K562 (cell line): ENCODE data around the gene PEX3. TPM values are rescaled to one million over a fixed set of nuclear protein-coding genes. Genes with fewer than 3 reads are reported as not detected.

Experiments used
- CREM ChIP-seq: IDR thresholded peaks from 2 replicates; pipeline ENCODE4 v1.6.1; 2014; ENCODE audit warnings: antibody characterized with exemption, low read depth
- ELF2 ChIP-seq: fragments of 250-450 bp; sonication (Bioruptor Pico); IDR thresholded peaks from 2 replicates; pipeline ENCODE4 v1.5.0; 2021; ENCODE audit warnings: mild to moderate bottlenecking
- ELF4 ChIP-seq: fragments of 450-650 bp; formaldehyde crosslinking; IDR thresholded peaks from 2 replicates; pipeline ENCODE4 v1.4.0; 2022; ENCODE audit warnings: missing genetic modification characterization
- GABPB1 ChIP-seq: sonication (generic); formaldehyde crosslinking; IDR thresholded peaks from 2 replicates; pipeline ENCODE4 v1.8.0; 2022; ENCODE audit warnings: mild to moderate bottlenecking, missing genetic modification reagents
- GATAD2A ChIP-seq: fragments of 450-650 bp; IDR thresholded peaks from 2 replicates; pipeline ENCODE4 v1.6.1; 2017
- HNRNPH1 ChIP-seq: fragments of 200-400 bp; formaldehyde crosslinking; optimal IDR thresholded peaks from 2 replicates; pipeline ENCODE3; 2017; ENCODE audit warnings: low read depth, mild to moderate bottlenecking, low read length, moderate library complexity
- HNRNPUL1 ChIP-seq: fragments of 200-400 bp; formaldehyde crosslinking; IDR thresholded peaks from 2 replicates; pipeline ENCODE4 v1.6.1; 2017; ENCODE audit warnings: low read length
- KAT7 ChIP-seq: sonication (generic); formaldehyde crosslinking; IDR thresholded peaks from 2 replicates; pipeline ENCODE4 v1.8.0; 2022; ENCODE audit warnings: missing genetic modification reagents, mild to moderate bottlenecking, borderline replicate concordance
- KLF10 ChIP-seq: fragments of 250-450 bp; sonication (Bioruptor Pico); IDR thresholded peaks from 2 replicates; pipeline ENCODE4 v1.6.1; 2021; ENCODE audit warnings: matching md5 sums
- KLF16 ChIP-seq: IDR thresholded peaks from 2 replicates; pipeline ENCODE4 v1.6.1; 2016; ENCODE audit warnings: antibody characterized with exemption
- MAZ ChIP-seq, 2 experiments: fragments of 450-650 bp in 1 of 2; sonication (generic) in 1 of 2; formaldehyde crosslinking; IDR thresholded peaks in 1 of 2; conservative IDR thresholded peaks in 1 of 2; 2 replicates each; pipeline versions ENCODE4 v1.4.0 to v1.5.0; 2020; ENCODE audit warnings: mild to moderate bottlenecking in 1 of 2, missing genetic modification reagents in 1 of 2
- MCM5 ChIP-seq: fragments of 450-650 bp; IDR thresholded peaks from 2 replicates; pipeline ENCODE4 v1.6.1; 2016; ENCODE audit warnings: low read depth
- MTF1 ChIP-seq: fragments of 250-450 bp; sonication (Bioruptor Pico); IDR thresholded peaks from 2 replicates; pipeline ENCODE4 v1.9.0; 2021; ENCODE audit warnings: moderate library complexity, mild to moderate bottlenecking, inconsistent platforms, borderline replicate concordance
- POLR2AphosphoS5 ChIP-seq: IDR thresholded peaks from 2 replicates; pipeline ENCODE4 v1.6.1; 2011; ENCODE audit warnings: mild to moderate bottlenecking, low read depth, low read length, moderate library complexity; ENCODE audit not compliant: control insufficient read depth, insufficient read depth
- RBM22 ChIP-seq: fragments of 200-400 bp; formaldehyde crosslinking; IDR thresholded peaks from 2 replicates; pipeline ENCODE4 v1.6.1; 2018; ENCODE audit warnings: low read length, low read depth; ENCODE audit not compliant: poor library complexity, severe bottlenecking
- SRSF9 ChIP-seq: fragments of 200-400 bp; formaldehyde crosslinking; IDR thresholded peaks from 2 replicates; pipeline ENCODE4 v1.6.1; 2017; ENCODE audit warnings: low read depth, low read length, borderline replicate concordance
- TOE1 ChIP-seq, 2 experiments: fragments of 450-650 bp in 1 of 2; sonication (generic) in 1 of 2; formaldehyde crosslinking in 1 of 2; IDR thresholded peaks; 2 replicates each; pipeline versions ENCODE4 v1.7.1 to v1.8.0; 2016 to 2022; ENCODE audit warnings: borderline replicate concordance in 2 of 2, mild to moderate bottlenecking in 2 of 2, antibody characterized with exemption in 1 of 2, inconsistent platforms in 1 of 2, low read depth in 1 of 2, missing genetic modification reagents in 1 of 2, moderate library complexity in 1 of 2
- ZBED1 ChIP-seq: IDR thresholded peaks from 2 replicates; pipeline ENCODE4 v1.6.1; 2014
- ZFP36 ChIP-seq: fragments of 150-350 bp; IDR thresholded peaks from 2 replicates; pipeline ENCODE4 v1.6.1; 2018; ENCODE audit warnings: low read length, low read depth; ENCODE audit not compliant: partially characterized antibody
- ZNF12 ChIP-seq: sonication (generic); formaldehyde crosslinking; IDR thresholded peaks from 2 replicates; pipeline ENCODE4 v1.4.0; 2020; ENCODE audit warnings: mild to moderate bottlenecking, missing genetic modification reagents
- ZNF280B ChIP-seq: fragments of 250-450 bp; sonication (Bioruptor Pico); IDR thresholded peaks from 2 replicates; pipeline ENCODE4 v1.5.1; 2021; ENCODE audit warnings: mild to moderate bottlenecking
- polyA plus RNA-seq, 8 experiments: library from polyadenylated mRNA; depleted of rRNA in 4 of 8; stranded (reverse) in 5 of 8; unstranded in 3 of 8; fragments of >200 nt; fragmentation: Nextera tagmentation in 2 of 8; fragmentation: Illumina TruSeq in 1 of 8; extraction: Ambion mirVana in 2 of 8; extraction: Trizol in 1 of 8; gene quantifications; 2 replicates each; pipeline versions ENCODE4 v1.2.1 to v1.2.3, GENCODE V29; 2011 to 2014; ENCODE audit warnings: inconsistent platforms in 1 of 8, missing spikeins in 1 of 8
- total RNA-seq, 7 experiments: library from RNA; depleted of rRNA in 6 of 7; stranded (reverse); fragments of >200 nt in 6 of 7; fragmentation: Illumina TruSeq in 2 of 7; extraction: Trizol in 2 of 7; gene quantifications; 2 replicates each; pipeline versions ENCODE4 v1.2.1 to v1.2.3, GENCODE V29; 2011 to 2021; ENCODE audit warnings: low replicate concordance in 1 of 7
- TF ChIP-seq, protein P1 (sequence below): fragments of 450-650 bp; formaldehyde crosslinking; IDR thresholded peaks from 2 replicates; pipeline ENCODE4 v1.4.0; 2020; ENCODE audit warnings: mild to moderate bottlenecking, moderate library complexity
- TF ChIP-seq, protein P2 (sequence below): fragments of 250-450 bp; sonication (Bioruptor Pico); IDR thresholded peaks from 2 replicates; pipeline ENCODE4 v1.9.0; 2021; ENCODE audit warnings: mild to moderate bottlenecking
- TF ChIP-seq, protein P3 (sequence below): fragments of 450-650 bp; formaldehyde crosslinking; IDR thresholded peaks from 2 replicates; pipeline ENCODE4 v1.4.0; 2022; ENCODE audit warnings: missing genetic modification characterization

The PEX3 gene
- total and polyA plus RNA-seq, 9 of the 15 experiments (the other 6 are each of a cell fraction or from before 2014, with no cell fraction given), result 17.3 to 69.6 (median 32.7) TPM

DNA sequence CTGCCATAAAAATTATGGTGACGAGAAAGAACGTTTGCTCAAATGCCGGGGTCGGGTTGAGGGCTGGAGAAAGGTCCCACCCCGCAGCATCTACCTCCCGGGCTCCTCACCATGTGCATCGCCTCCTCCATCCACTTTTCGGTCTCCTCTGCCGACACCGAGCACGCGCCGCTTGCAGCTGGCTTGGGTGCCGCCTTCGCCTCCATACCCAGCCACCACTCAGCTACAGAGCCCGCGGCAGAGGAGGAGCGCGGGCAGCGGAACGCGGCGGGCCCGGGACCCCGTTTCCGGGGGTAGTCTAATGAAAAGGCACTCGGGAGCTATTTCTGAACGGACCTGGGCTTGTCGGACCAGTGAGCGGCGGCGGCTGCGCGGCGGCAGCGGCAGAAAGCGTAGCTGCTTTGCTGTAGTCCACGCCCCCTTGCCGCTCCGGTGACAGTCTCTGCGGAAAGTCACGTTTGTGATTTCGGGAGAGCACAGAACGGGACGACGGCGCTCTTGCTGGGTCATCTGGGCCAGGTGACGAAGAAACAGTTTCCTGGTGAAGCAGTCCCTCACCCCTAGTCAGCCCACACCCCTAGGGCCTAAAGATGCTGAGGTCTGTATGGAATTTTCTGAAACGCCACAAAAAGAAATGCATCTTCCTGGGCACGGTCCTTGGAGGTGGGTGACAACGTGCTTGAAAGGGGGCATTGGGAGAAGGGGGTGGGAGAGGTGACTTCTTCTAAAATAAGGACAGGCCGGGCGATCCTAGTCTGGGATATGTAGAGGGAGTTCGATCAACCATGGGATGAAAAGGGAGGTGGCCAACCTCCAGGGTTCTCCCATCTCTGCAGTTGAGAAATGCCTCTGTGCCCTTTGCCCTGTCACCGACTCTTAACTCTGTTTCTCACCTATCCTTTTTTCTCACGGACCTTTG lies at the start of gene PEX3, which contains the start of gene ADAT2 (continued):
- TF ChIP-seq KLF10 (no peak), ZFP36 (peak; percentile 9), ZNF280B (CRISPR knock-in tag) (no peak), KLF16 (peak; percentile 24; the same call in 1 of the 2 replicates), TOE1 (IDR thresholded peaks at IDR 0.05; ENCODE audit: borderline replicate concordance) (peak; percentile 87), TOE1 (CRISPR knock-in tag; IDR thresholded peaks at IDR 0.05; ENCODE audit: borderline replicate concordance, low read depth) (no peak), GATAD2A (peak; percentile 95), RBM22 (peak; percentile 98), MTF1 (CRISPR knock-in tag) (no peak), ELF4 (CRISPR knock-in tag) (no peak), HNRNPH1 (no peak), ZBED1 (no peak), HNRNPUL1 (no peak), MCM5 (no peak), ELF2 (CRISPR knock-in tag) (peak; percentile 76), ZNF12 (CRISPR knock-in tag) (peak; percentile 81), SRSF9 (no peak), POLR2AphosphoS5 (peak; percentile 96), KAT7 (peak; percentile 99), MAZ (CRISPR knock-in tag; conservative IDR thresholded peaks at IDR 0.05 in 1 of 2, IDR thresholded peaks at IDR 0.05 in 1 of 2) (peak; percentile 87 to 97), GABPB1 (peak; percentile 99), CREM (peak; percentile 91)
- TF ChIP-seq, protein P1, sequence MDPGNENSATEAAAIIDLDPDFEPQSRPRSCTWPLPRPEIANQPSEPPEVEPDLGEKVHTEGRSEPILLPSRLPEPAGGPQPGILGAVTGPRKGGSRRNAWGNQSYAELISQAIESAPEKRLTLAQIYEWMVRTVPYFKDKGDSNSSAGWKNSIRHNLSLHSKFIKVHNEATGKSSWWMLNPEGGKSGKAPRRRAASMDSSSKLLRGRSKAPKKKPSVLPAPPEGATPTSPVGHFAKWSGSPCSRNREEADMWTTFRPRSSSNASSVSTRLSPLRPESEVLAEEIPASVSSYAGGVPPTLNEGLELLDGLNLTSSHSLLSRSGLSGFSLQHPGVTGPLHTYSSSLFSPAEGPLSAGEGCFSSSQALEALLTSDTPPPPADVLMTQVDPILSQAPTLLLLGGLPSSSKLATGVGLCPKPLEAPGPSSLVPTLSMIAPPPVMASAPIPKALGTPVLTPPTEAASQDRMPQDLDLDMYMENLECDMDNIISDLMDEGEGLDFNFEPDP (CRISPR knock-in tag), result no peak
- TF ChIP-seq, protein P2, sequence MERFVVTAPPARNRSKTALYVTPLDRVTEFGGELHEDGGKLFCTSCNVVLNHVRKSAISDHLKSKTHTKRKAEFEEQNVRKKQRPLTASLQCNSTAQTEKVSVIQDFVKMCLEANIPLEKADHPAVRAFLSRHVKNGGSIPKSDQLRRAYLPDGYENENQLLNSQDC, result peak; percentile 96; the same call in 1 of the 2 replicates
- TF ChIP-seq, protein P3, sequence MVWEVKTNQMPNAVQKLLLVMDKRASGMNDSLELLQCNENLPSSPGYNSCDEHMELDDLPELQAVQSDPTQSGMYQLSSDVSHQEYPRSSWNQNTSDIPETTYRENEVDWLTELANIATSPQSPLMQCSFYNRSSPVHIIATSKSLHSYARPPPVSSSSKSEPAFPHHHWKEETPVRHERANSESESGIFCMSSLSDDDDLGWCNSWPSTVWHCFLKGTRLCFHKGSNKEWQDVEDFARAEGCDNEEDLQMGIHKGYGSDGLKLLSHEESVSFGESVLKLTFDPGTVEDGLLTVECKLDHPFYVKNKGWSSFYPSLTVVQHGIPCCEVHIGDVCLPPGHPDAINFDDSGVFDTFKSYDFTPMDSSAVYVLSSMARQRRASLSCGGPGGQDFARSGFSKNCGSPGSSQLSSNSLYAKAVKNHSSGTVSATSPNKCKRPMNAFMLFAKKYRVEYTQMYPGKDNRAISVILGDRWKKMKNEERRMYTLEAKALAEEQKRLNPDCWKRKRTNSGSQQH, result no peak
